GM21528 (cell line): Measurements from ENCODE around the gene FNDC3B.

Experiments
- ATAC-seq: cut with Tn5 transposase; IDR thresholded peaks from one replicate; pipeline ENCODE4 v1.9.1; 2021; ENCODE audit warnings: mild to moderate bottlenecking, moderate library complexity; ENCODE audit not compliant: unreplicated experiment, low FRiP score

FNDC3B gene

DNA sequence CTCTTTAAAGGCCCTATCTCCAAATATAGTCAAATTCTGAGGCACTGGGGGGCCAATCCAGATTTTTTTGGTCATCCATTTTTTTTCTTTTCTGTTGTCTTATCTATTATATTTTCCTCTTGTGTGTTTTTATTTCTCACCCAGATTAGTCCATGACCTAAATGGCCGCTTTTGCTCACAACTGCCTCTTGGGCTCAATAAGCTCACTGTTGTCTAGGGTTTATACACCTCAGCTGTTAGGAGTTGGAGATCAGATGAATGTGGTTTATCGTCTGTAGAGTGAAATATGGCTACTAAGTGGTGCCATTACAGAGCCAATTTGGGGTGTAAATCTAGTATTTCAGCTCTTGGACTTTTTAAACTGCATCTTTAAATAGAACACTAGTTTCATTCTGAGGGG lies 235.5 kb downstream of the FNDC3B start:
- no peak for ATAC-seq

DNA sequence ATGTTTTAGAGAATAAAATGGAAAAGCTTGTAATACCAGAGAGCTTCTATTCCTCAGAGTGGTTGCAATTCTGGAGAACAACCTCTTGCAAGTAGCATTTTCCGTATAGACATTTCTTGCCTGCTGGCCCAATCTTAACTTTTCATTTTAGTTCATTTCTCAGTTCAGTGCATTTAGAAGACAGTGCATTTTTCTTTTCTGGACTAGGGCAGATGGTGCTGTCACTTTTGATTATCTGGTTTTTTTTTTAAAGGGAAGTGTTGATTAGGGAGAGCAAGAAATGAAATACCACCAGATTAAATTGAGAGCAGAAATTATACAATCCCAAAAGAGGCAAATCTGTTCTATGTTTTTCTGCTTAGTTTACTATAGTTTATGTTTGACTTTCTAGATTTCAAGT lies 236.2 kb downstream of the FNDC3B start:
- ATAC-seq, result no peak

DNA sequence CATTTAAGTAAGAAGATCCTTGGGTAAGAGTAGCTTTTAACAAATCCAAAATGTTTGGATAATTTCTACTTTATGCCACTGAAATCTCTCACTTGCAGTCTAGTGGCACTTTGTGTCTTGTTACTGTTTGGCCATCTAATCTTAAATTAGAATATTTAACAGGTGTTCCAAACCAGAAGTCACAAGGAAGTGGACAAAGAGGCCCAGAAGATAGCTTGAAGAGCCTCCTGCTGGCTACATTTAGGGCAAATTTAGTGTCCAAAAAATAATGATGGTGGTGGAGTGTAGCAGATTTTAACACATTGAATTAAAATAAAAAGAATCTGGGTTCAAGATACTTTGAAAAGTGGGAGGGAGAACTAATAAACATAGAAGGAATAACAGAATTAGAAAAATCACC lies 236.7 kb downstream of the FNDC3B start:
- ATAC-seq, result no peak

DNA sequence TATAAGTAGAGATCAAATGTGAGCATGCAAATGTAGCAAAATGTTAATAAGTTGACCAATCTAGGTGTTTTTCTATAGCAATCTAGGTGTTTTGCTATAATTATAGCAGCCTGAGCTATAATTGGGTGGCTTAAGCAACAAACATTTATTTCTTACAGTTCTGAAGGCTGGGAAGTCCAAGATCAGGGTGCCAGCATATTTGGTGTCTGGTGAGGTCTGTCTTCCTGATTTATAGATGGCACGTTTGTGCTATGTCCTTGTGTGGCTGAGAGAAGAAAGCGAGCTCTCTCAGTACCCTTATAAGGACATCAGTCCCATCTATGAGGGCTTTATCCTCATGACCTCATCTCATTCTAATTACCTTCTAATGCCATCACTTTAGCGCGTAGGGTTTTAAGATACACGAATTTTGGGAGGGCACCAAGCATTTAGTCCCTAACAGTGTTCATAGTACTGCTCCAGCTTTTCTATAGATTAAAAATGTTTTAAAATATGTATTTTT lies 237.8 kb downstream of the FNDC3B start:
- no peak for ATAC-seq

DNA sequence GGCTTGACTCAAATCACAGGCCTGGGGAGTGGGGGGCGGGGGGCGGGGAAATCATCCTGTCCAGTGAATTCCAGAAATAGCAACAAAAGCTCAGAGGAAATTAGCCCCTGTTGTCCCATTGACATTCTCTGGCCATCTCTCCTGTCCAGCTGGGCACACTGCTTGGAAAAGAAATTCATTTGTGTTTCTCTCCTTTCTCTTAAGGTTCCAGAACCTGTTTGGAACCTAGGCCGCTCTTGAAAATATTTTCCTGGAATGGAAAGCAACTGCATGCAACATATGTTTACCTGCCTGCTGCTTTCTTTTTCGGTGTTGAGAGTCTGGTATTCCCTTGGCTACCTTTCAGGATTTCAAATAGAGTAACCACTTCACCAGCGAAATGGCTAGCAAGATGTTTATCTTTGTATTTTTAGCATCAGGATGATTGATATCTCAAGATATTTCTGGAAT lies 239.8 kb downstream of the FNDC3B start:
- ATAC-seq, result no peak

DNA sequence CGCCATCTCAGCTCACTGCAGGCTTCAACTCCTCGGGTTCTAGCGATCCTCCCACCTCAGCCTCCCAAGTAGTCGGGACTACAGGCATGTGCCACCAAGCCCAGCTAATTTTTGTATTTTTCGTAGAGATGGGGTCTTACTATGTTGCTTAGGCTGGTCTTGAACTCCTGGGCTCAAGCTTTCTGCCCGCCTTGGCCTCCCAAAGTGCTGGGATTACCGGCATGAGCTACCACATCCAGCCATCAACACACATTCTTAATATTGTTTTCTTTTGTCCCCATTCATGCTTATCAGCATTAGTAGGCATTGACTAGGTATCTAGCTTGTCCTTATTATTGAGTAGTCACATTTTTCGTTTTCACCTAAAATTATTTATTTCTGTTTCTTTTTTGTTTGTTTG lies 240.6 kb downstream of the FNDC3B start:
- no peak for ATAC-seq

DNA sequence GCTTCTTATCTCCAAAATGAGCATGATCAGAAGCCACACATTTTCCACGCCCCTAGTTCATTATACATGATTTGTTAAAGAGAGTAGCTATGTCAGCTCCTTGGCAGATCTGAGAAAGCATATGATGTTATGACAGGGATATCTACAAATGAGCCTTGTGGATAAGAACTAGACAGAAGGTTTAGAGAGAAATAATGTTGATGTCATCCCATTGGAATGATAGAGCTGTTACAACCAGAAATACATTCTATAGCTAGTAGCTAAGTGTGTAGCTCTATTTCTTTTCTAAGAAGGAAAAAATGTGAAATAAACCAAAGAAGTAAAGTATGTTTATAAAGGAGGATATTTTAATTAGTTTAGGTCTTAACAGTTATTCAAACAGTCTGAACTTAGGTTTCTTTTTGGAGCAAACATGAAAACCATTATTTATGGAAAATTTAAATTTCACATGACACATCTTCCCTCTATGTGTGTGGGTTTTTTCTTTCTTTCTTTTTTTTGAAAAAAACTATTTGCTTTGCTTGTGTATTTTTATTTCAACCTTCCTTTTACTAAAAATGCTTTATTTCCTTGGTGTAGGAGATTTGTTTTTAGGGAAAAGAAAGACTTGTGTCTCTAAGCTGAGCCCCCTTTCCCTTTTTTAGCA lies 241.2 kb downstream of the FNDC3B start:
- no peak for ATAC-seq

DNA sequence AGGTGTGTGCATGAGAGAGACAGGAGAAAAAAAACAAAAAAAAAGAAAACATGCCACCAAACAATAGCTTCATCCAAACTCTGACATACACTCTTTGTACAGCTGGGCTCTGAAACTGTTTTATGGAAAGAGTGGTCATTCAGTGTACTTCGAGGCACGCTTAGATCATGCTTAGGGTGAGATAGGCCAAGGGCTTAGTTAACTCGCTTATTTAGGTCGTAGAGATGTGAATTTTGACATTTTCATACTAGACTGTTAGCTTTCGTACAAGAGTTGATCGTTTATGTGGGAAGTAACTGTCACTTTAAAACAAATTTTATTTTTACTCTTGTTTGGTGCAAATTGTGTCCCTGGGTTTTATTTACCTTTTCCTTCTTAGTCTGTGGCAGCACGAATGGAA lies 242.5 kb downstream of the FNDC3B start:
- no peak for ATAC-seq

DNA sequence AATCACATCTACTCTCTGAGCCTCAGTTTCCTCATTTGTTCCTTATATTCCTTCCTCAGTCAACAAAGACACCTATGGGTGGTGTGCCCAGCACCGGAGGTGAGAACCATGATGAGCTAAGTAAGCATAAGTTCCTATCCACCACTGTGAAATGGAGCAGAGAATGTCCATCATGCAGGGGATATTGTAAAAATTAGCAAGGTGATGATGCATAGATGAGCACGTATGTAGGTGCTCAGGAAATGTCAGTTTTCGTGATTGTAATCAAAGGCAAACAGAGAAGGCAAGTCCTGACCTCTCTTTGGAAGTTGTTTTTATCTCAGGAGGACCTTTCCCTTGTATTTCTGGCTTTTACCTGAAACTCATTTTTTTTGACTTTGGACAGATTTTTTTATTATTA lies 243.5 kb downstream of the FNDC3B start:
- ATAC-seq, result no peak

DNA sequence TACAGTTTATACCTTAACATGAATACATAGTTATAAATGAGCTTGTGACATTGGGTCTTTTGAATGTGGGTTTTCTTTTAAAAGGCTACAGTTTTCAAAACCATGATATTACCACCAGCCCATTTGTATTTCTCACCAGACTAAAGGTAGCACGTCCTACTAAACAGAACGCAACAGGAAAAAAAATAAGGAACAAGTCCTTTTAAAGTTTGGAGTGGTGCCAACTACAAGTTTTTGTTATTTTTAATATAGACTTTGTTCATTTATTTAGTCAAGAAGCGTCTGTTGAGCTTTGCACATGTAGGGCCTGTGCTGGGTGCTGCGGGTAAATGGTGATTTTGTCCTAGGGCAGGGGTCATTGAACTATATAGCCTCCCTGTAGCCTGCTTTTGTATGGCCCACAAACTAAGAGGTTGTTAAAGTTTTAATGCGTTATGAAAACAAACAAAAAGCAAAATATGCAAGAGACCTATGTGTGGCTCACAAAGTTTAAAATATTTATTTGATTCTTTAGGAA lies 244.5 kb downstream of the FNDC3B start:
- no peak for ATAC-seq

DNA sequence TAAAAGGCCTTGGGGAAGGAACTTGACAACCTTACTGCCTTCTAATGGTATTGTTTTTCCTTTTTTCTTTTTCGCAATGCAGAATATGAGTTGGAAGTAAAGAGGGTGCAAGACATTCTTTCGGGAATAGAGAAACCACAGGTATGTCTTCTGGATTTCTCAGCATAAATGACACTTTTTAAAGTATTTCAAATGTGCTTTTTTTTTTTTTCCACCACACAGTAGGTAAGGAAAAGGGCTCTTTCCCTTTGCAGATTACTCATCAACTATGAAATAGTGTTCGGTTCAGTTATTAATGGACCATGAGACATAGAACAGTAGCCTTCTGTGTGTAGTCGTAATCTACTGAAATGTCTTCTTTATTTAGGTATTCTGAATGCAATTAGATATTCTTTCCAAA lies 246.5 kb downstream of the FNDC3B start:
- ATAC-seq, result no peak

DNA sequence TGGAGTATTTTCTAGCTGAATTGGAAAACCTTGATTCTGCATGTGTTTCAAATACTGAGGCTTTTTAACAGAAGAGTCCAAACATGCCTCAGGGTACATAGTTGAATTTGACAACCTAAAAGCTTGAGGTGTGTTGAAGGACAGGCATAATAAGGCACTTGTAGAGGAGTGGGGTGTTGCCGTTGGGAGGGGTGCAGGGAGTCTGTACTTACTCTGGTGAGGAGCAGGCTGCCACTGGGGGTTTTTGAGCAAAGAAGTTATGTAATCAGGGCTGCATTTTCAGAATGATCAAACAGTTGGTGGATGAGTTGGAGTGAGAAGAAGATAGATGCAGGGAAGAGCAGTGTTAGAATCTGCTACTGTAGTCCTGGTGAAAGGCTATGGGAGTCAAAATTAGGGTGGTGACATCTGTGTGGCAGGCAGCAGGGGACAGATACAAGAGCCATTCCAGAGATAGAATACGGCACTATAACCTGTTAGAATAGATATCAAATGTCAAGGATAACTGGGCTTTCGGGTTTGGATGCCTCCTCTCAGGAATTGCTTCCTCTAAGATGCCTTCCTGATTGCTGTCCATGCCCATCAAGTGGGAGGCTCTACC lies 247.3 kb downstream of the FNDC3B start:
- no peak for ATAC-seq

DNA sequence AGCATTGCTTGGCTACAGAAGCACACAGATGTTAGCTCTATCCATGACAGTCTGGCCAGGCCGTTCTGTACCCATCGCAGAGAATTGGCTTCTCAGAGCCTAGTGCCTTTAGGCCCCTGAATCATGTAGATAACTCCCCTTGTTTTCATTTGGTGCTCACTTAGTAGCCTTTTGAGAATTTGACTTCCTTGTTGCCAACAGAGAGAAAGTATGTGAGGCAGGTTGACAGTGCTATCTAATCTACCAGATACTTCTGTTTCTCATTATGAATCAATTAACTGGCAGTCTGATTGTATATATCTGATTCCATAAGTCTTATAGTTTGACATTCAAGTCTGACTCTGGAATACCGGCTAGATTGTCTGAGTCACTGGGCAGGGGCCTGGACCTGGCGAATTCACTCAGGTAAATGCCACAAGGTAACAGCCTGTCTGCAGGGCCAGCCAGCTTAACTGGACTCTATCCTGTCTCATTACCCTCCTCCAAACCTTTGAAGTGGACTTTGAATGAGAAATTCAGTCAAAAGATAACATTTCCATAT lies 248.6 kb downstream of the FNDC3B start:
- ATAC-seq, result no peak

DNA sequence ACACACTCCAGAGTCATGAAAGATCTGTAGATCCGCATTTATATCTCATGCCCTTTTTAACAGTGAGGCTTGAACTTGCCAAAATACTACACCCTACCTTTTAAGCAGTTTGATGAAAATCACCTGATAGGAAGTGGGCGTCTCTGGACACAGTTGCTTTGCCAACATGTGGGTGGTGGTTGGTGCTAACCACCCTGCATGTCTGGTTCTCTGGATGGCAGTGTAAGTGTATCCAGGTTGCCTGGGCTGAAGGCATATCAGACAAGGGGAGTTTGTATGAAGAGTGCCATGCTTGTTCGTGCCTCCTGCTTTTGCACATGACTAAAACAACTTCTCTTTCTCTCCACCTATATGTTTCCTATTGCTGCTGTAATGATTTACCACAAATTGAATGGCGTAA lies 249.3 kb downstream of the FNDC3B start:
- no peak for ATAC-seq

DNA sequence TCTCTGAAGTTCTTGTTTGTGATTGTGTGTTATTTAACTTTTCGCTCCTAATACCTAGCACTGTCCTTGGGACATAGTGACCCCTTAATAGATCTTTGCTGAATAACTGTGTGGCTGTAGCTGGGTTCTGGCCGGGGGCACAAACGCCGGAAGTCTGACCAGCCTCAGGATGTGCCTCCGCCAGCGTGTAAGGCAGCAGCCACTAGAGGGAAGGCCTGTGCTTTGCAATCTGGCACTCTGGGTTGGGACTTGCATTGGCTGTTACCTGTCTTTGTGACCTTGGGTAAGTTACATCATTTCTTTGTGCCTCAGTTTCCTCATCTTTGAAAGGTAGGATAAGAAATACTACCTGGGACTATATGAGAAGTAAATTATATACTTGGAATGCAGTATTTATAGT lies 250.2 kb downstream of the FNDC3B start:
- no peak for ATAC-seq

DNA sequence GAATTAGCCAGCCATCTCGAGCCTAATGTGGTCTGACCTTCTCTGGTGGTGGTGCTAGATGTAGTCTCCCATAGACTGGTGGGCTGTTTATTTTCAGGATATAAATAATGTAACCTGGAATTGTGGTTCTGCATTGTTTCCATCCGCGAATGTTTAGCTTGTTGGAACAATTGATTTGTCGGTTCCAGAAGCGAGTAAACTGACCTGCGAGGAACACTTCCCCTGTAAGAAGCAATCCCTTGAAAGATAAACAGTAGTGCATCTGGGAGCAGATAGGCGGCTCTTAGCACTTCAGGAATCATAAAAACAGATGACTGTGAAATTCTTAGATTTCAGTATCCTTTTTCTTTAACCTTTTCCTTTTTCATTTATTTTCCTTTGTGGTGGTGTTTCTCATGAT lies 251.1 kb downstream of the FNDC3B start:
- no peak for ATAC-seq

DNA sequence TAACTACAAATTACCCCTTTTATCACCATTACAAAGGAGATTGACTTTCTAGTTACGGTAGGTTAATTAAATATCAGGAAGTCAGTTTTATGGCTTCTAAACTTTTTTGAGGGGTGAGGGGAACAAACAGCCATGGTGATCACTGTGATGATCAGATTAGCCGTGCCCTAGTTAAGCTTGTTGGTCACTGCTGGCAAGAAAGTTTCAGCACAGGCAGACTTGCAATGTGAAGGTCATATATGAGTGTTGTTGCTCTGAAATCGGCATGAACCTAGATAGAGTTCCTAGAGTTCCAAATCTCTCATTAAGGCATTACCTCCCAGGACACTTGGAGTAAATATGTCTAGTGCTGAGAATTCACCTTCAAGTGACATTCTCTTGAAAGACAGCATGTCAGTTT lies 252.3 kb downstream of the FNDC3B start:
- no peak for ATAC-seq

DNA sequence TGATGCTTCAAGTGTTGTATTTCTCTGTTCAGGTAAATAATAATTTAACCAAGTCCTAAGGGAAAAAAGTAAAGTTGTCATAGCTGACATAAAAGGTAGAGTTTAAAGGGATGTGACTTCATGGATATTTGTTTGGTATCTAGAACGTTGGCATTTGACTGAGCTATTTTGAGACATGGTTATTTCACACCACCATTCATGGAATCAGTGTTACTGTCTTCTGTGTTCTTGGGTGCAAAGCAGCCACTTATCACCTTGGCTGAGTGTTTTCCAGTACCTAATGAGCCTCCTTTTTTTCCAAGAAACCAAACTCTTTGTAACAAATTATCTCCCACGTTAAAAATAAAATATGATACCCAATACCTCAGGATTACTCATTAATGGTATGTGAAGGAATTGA lies 253.0 kb downstream of the FNDC3B start:
- no peak for ATAC-seq

DNA sequence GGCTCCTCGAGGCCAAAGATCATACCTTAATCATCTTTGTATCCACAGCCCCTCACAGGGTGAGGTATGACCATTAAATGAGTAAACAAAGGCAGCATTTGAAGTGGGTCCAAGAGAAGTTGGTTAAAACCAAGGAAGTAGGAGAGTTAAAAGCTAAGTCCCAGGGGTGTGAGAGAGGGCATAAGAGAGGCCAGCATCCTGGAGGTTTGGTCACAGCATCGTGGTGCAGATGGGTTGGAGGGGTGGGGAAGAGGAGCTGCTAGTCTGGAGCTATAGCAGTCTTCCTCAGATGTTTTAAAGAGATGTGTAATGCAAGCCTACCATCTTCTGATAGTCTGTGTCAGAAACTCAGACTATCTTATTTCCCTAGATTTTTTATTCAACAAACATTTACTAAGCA lies 253.7 kb downstream of the FNDC3B start:
- ATAC-seq, result no peak

DNA sequence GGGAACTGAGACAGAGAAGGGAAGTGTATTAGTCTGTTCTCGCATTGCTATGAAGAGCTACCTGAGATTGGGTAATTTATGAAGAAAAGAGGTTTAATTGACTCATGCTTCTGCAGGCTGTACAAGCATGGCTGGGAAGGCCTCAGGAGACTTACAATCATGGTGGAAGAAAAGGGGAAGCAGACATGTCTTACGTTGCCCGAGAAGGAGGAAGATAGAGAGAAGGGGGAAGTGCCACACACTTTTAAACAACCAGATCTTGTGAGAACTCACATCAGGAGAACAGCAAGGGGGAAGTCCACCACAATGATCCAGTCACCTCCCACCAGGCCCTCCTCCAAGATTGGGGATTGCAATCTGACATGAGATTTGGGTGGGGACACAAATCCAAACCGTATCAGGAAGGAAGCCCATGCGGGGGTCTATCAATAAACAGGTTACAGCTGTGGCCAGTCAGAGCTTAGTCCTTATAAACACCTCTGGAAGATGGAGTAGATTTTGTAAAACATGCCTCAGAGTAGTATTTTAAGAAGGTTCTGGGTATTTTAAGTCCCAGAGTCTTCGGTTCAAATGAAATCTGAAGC lies 254.9 kb downstream of the FNDC3B start:
- no peak for ATAC-seq

DNA sequence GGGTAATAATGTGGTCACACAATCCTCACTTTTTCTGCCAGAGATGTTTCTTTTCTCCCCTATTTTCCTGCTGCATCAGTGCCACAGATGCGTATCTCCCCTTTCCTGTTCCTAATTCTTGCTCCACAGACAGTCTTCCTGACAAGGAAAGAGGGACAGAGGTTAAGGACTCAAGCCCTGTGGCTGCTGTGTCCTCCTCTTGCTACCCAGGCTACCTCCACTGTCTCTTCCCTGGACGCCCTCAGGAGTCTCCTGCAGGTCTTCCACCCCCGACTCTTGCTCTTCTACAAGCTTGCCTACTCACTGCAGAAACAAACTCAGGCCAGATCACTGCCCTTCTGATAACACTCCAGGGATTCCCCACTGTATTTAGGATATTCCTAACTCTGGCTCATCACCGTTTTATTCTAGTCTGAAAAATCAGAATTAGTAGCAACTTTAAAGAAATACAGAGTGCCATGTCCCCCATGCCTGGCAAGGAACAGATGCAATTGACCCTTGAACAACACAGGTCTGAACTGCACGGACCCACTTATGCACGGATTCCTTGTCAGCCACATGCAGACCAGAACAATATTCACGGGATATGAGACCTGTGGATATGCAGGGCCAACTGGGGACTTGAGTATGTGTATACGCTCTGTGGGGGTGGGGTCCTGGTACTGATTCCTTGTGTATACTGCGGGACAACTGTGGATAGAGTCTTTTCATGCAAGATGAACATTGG lies 257.0 kb downstream of the FNDC3B start:
- ATAC-seq, result no peak
